Neural cell (in vitro differentiated cells): ENCODE data around the gene HIPK2. TPM values are rescaled to one million over a fixed set of nuclear protein-coding genes. Genes with fewer than 3 reads are reported as not detected.

Experiments used
- H2AFZ ChIP-seq: fragments of 200-600, 300-800 bp; sonication (generic), shearing (Covaris generic); 2 replicates; pipeline ENCODE4 v1.6.0; 2014; ENCODE audit warnings: low read depth, mild to moderate bottlenecking, antibody characterized with exemption, low read length, moderate library complexity
- H3F3A ChIP-seq: fragments of 200-600 bp; shearing (Covaris generic); 2 replicates; pipeline ENCODE4 v1.6.1; 2016; ENCODE audit warnings: mild to moderate bottlenecking, moderate library complexity, mixed read lengths, antibody characterized with exemption, low read length; ENCODE audit not compliant: insufficient read depth, poor library complexity, severe bottlenecking
- H3K27ac ChIP-seq: fragments of 200-600, 300-800 bp; sonication (generic), shearing (Covaris generic); 2 replicates; pipeline ENCODE4 v1.5.1; 2014; ENCODE audit warnings: mild to moderate bottlenecking, low read length, moderate library complexity
- H3K27me3 ChIP-seq: fragments of 300-800, 200-600 bp; sonication (generic), shearing (Covaris generic); 2 replicates; pipeline ENCODE4 v1.6.0; 2014; ENCODE audit warnings: mild to moderate bottlenecking, low read depth, low read length, moderate library complexity; ENCODE audit not compliant: insufficient read depth
- H3K36me3 ChIP-seq: fragments of 300-800, 200-600 bp; sonication (generic), shearing (Covaris generic); 2 replicates; pipeline ENCODE4 v1.5.1; 2014; ENCODE audit warnings: mild to moderate bottlenecking, antibody characterized with exemption, low read length, moderate library complexity; ENCODE audit not compliant: insufficient read depth
- H3K4me2 ChIP-seq: fragments of 300-800, 200-600 bp; sonication (generic), shearing (Covaris generic); 2 replicates; pipeline ENCODE4 v1.6.0; 2014; ENCODE audit warnings: mild to moderate bottlenecking, low read length
- H3K4me3 ChIP-seq: fragments of 300-800, 200-600 bp; sonication (generic), shearing (Covaris generic); 2 replicates; pipeline ENCODE4 v1.5.1; 2014; ENCODE audit warnings: mild to moderate bottlenecking, low read length, moderate library complexity
- H3K79me2 ChIP-seq: fragments of 200-600 bp; shearing (Covaris generic); replicated peaks from 2 replicates; pipeline ENCODE4 v1.6.0; 2014; ENCODE audit warnings: mild to moderate bottlenecking, low read length, moderate library complexity; ENCODE audit not compliant: insufficient read depth
- H3K9ac ChIP-seq: fragments of 300-800, 200-600 bp; sonication (generic), shearing (Covaris generic); 2 replicates; pipeline ENCODE4 v1.6.1; 2016; ENCODE audit warnings: mild to moderate bottlenecking, low read length, mixed read lengths
- H3K9me2 ChIP-seq: fragments of 200-600 bp; shearing (Covaris generic); 2 replicates; pipeline ENCODE4 v1.6.1; 2016; ENCODE audit warnings: mild to moderate bottlenecking, low read length, mixed read lengths; ENCODE audit not compliant: insufficient read depth
- H3K9me3 ChIP-seq: fragments of 200-600, 300-800 bp; sonication (generic), shearing (Covaris generic); 2 replicates; pipeline ENCODE4 v1.6.1; 2016; ENCODE audit warnings: mild to moderate bottlenecking, mixed run types, low read length, moderate library complexity, mixed read lengths
- H4K20me1 ChIP-seq: fragments of 200-600 bp; shearing (Covaris generic); 2 replicates; pipeline ENCODE4 v1.6.1; 2016; ENCODE audit warnings: mild to moderate bottlenecking, mixed run types; ENCODE audit not compliant: insufficient read depth
- CTCF ChIP-seq: fragments of 450-650 bp; IDR thresholded peaks from 2 replicates; pipeline ENCODE4 v1.5.1; 2014; ENCODE audit warnings: antibody characterized with exemption, mild to moderate bottlenecking, moderate library complexity; ENCODE audit not compliant: poor library complexity, severe bottlenecking
- EP300 ChIP-seq: fragments of 450-650 bp; conservative IDR thresholded peaks from 2 replicates; pipeline ENCODE4 v1.6.1; 2014; ENCODE audit warnings: antibody characterized with exemption, mild to moderate bottlenecking, moderate library complexity; ENCODE audit not compliant: poor library complexity, severe bottlenecking
- EZH2 ChIP-seq: fragments of 200-600, 300-800 bp; shearing (Covaris generic), sonication (generic); IDR thresholded peaks from 2 replicates; pipeline ENCODE4 v1.6.1; 2014; ENCODE audit warnings: antibody characterized with exemption, low read length, borderline replicate concordance, mild to moderate bottlenecking; ENCODE audit not compliant: insufficient read depth, poor library complexity, severe bottlenecking
- MXI1 ChIP-seq: fragments of 450-650 bp; conservative IDR thresholded peaks from 2 replicates; pipeline ENCODE4 v1.6.1; 2014; ENCODE audit warnings: antibody characterized with exemption, mild to moderate bottlenecking; ENCODE audit not compliant: poor library complexity, severe bottlenecking
- POLR2AphosphoS5 ChIP-seq: IDR thresholded peaks from 2 replicates; pipeline ENCODE4 v1.6.1; 2012
- RAD21 ChIP-seq: fragments of 450-650 bp; conservative IDR thresholded peaks from 2 replicates; pipeline ENCODE4 v1.6.1; 2014; ENCODE audit warnings: antibody characterized with exemption, mild to moderate bottlenecking, moderate library complexity
- SMC3 ChIP-seq: fragments of 450-650 bp; conservative IDR thresholded peaks from 2 replicates; pipeline ENCODE4 v1.6.1; 2014; ENCODE audit warnings: antibody characterized with exemption, mild to moderate bottlenecking, moderate library complexity; ENCODE audit not compliant: poor library complexity
- TAF1 ChIP-seq: IDR thresholded peaks from 2 replicates; pipeline ENCODE4 v1.6.1; 2012; ENCODE audit warnings: low read depth
- polyA plus RNA-seq: library from polyadenylated mRNA; depleted of rRNA; stranded (reverse); fragments of >200 nt; gene quantifications from 2 replicates; pipeline ENCODE4 v1.2.3, GENCODE V29; 2014
- TF ChIP-seq, protein P1 (sequence below): IDR thresholded peaks from 2 replicates; pipeline ENCODE4 v1.6.1; 2012; ENCODE audit warnings: borderline replicate concordance

Gene HIPK2
- polyA plus RNA-seq, 1 donor from 2014 or later: 8.5 TPM

DNA sequence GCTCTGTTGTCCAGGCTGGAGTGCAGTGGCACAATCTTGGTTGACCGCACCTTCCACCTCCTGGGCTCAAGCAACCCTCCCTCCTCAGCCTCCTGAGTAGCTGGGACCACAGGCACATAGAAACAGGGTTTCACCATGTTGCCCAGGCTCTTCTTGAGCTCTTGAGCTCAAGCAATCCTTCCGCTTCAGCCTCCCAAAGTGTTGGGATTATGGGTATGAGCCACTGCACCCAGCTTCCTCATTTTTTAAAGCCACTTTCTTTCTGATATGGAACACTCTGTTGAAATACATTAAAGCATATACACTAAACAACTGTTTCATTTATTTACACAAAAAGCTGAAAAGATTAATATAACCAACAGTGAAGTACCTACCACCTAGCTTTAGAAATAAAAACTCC, 137.1 kb downstream of the HIPK2 start:
- no peaks in the 10 kb centered on the region for H3K27me3 ChIP-seq
- no peaks in the 10 kb centered on the region for H4K20me1 ChIP-seq
- TF ChIP-seq EZH2: no peak
- no peak for TF ChIP-seq TAF1
- TF ChIP-seq POLR2AphosphoS5: no peak
- TF ChIP-seq, protein P1, sequence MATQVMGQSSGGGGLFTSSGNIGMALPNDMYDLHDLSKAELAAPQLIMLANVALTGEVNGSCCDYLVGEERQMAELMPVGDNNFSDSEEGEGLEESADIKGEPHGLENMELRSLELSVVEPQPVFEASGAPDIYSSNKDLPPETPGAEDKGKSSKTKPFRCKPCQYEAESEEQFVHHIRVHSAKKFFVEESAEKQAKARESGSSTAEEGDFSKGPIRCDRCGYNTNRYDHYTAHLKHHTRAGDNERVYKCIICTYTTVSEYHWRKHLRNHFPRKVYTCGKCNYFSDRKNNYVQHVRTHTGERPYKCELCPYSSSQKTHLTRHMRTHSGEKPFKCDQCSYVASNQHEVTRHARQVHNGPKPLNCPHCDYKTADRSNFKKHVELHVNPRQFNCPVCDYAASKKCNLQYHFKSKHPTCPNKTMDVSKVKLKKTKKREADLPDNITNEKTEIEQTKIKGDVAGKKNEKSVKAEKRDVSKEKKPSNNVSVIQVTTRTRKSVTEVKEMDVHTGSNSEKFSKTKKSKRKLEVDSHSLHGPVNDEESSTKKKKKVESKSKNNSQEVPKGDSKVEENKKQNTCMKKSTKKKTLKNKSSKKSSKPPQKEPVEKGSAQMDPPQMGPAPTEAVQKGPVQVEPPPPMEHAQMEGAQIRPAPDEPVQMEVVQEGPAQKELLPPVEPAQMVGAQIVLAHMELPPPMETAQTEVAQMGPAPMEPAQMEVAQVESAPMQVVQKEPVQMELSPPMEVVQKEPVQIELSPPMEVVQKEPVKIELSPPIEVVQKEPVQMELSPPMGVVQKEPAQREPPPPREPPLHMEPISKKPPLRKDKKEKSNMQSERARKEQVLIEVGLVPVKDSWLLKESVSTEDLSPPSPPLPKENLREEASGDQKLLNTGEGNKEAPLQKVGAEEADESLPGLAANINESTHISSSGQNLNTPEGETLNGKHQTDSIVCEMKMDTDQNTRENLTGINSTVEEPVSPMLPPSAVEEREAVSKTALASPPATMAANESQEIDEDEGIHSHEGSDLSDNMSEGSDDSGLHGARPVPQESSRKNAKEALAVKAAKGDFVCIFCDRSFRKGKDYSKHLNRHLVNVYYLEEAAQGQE: no peak
- TF ChIP-seq CTCF: no peak
- no peak for TF ChIP-seq MXI1
- H3K9ac ChIP-seq: no peak overlapping the region
- no peaks in the 10 kb centered on the region for H3F3A ChIP-seq
- no peak overlapping the region for H3K27ac ChIP-seq
- H2AFZ ChIP-seq: no peak overlapping the region
- H3K4me2 ChIP-seq: no peak overlapping the region
- no peaks in the 10 kb centered on the region for H3K9me3 ChIP-seq
- no peaks in the 10 kb centered on the region for H3K9me2 ChIP-seq
- H3K36me3 ChIP-seq: no peaks in the 10 kb centered on the region
- H3K79me2 ChIP-seq: peaks cover 8% of the 10 kb centered on the region
- no peak overlapping the region for H3K4me3 ChIP-seq

DNA sequence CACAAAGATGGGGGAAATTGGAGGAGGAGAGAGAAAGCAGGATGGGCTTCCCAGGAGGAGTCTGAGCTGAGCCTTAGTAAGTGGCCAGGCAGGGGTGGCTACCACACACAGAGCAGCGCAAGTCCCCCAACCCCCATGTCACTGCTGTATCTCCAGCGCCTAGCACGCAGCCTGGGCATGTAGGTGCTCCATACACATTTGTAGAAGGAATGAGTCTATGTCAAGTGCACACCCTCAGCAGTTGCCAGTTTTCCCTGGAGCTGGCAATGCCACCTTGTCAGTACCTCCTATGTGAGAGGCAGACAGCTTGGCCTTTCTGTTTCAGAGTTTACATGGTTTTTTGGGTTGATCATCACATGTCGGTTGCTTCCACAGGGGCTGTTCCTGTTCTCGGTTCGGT, 138.2 kb downstream of the HIPK2 start:
- TF ChIP-seq SMC3: no peak
- no peaks in the 10 kb centered on the region for H3K27me3 ChIP-seq
- no peak overlapping the region for H3K4me2 ChIP-seq
- no peaks in the 10 kb centered on the region for H3F3A ChIP-seq
- H3K9me3 ChIP-seq: no peaks in the 10 kb centered on the region
- H3K27ac ChIP-seq: no peak overlapping the region
- H3K9ac ChIP-seq: no peak overlapping the region
- peaks cover 8% of the 10 kb centered on the region for H3K79me2 ChIP-seq
- no peak overlapping the region for H2AFZ ChIP-seq
- no peaks in the 10 kb centered on the region for H3K36me3 ChIP-seq
- H4K20me1 ChIP-seq: no peaks in the 10 kb centered on the region
- H3K9me2 ChIP-seq: no peaks in the 10 kb centered on the region
- no peak overlapping the region for H3K4me3 ChIP-seq

- Histone ChIP-seq H2AFZ (no peak overlapping the region), H3K79me2 (peaks cover 4% of the 10 kb centered on the region), H3K27ac (no peak overlapping the region), H3K27me3 (no peaks in the 10 kb centered on the region), H3K9me3 (no peaks in the 10 kb centered on the region), H3F3A (no peaks in the 10 kb centered on the region), H3K9ac (no peak overlapping the region), H3K9me2 (no peaks in the 10 kb centered on the region), H3K4me3 (no peak overlapping the region), H3K4me2 (no peak overlapping the region), H3K36me3 (no peaks in the 10 kb centered on the region), H4K20me1 (no peaks in the 10 kb centered on the region)
- TF ChIP-seq SMC3 (no peak), RAD21 (no peak), POLR2AphosphoS5 (no peak), MXI1 (no peak), CTCF (no peak), TAF1 (no peak), EZH2 (no peak), EP300 (no peak)
- TF ChIP-seq, protein P1: no peak
Measured at GRCh38 chr7:139635526-139636302, 142.1 kb downstream of the HIPK2 start.
